OCI-LY3 (cell line): ENCODE measurements around the gene PDE4D.

Experiments used
- CTCF ChIP-seq: fragments of 200-600, 300-600 bp; sonication (generic); IDR thresholded peaks from 2 replicates; pipeline ENCODE4 v1.5.1; 2014; ENCODE audit warnings: antibody characterized with exemption, low read length, low read depth
- EZH2phosphoT487 ChIP-seq: fragments of 200-600 bp; shearing (Covaris generic); IDR thresholded peaks from 2 replicates; pipeline ENCODE4 v1.6.1; 2018; ENCODE audit warnings: antibody characterized with exemption, mixed run types, low read depth

- TF ChIP-seq CTCF (no peak), EZH2phosphoT487 (no peak)
Measured at GRCh38 chr5:59716029-59716428, 177.5 kb downstream of the PDE4D start.
